ENCODE results near the gene IL23R. TPM values are rescaled to one million over a fixed set of nuclear protein-coding genes. Genes with fewer than 3 reads are reported as not detected.

The IL23R gene
- total RNA-seq, 3 donors from 2014 or later, result not detected

DNA sequence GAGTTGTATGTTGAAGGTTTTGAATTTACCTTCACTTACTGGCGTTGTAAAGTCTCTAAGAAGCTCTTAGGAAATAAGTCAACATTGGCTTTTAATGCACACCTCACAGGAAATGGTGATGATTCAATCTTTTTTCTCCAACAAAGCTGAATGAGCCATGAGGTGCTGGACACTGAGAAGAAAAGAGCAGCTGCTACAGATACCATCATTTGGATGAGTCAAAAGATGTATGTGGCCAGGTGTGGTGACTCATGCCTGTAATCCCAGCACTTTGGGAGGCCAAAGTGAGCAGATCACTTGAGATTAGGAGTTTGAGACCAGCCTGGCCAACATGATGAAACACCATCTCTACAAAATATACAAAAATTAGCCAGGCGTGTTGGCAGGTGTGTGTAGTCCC is 3.3 kb upstream of the IL23R start:
- TF ChIP-seq POLR2A (IDR thresholded peaks at IDR 0.05), result no peak
- H3K36me3 ChIP-seq, result no peaks in the 10 kb centered on the region

DNA sequence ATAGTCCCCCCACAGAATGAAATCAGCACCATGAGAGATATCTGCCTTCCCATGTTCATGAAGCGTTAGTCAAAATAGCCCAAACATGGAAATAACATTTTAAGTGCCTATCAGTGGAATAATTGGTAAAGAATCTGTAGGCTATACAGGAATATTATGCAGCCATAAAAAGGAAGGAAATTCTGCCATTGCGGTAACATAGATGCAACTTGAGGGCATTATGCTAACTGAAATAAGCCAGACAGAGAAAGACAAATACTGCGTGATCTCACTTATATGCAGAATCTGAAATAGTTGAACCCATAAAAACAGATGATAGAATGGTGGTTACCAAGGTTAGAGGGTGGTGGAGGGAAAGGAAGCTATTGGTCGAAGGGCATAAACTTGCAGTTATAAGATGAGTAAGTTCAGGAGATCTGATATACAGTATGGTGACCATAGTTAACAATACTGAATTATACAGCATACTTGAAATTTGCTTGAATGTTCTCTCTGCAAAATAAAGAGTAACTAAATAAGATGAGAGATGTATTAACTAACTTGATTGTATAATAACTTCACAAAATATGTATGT is 699 bp upstream of the IL23R start:
- intact Hi-C loops (cut with DNase I; ENCODE audit: low total_unique reads), result no loop called here

More for the DNA sequence above, 3.3 kb upstream of the IL23R start:
- no peaks in the 10 kb centered on the region for H3K4me1 ChIP-seq
- no peak overlapping the region for H3K4me3 ChIP-seq
- H3K27me3 ChIP-seq, result no peaks in the 10 kb centered on the region
- H3K9me3 ChIP-seq, result no peaks in the 10 kb centered on the region
- no peak for DNase-seq (ENCODE audit: low spot score in 2 of 2)
- intact Hi-C loops (cut with DNase I; ENCODE audit: low total_unique reads), result no loop called here
- no peak overlapping the region for H3K27ac ChIP-seq

DNA sequence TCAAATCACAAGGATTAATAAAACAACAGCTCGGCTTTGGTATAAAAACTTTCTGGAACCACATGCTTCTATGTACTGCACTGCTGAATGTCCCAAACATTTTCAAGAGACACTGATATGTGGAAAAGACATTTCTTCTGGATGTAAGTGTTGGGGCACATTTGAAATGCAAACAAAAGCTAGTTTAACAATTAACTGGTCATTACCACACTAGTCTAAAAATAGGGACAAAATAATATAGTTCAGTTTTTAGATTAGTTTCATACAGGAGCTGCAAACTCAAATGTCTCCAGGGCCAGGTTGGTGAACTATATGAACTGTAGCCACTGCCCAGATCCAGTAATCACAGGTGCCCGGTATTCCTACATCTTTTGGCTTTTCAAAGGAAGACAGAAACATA is 3.2 kb downstream of the IL23R start:
- H3K4me1 ChIP-seq, result no peaks in the 10 kb centered on the region
- no peak overlapping the region for H3K27ac ChIP-seq
- DNase-seq (ENCODE audit: low spot score in 2 of 2), result no peak
- no peak for TF ChIP-seq POLR2AphosphoS5 (IDR thresholded peaks at IDR 0.05)
- intact Hi-C loops (cut with DNase I; ENCODE audit: low total_unique reads), result no loop called here
- no peak overlapping the region for H3K4me3 ChIP-seq
- H3K27me3 ChIP-seq, result no peaks in the 10 kb centered on the region
- no peaks in the 10 kb centered on the region for H3K9me3 ChIP-seq
- H3K36me3 ChIP-seq, result no peaks in the 10 kb centered on the region

More for the DNA sequence above, 699 bp upstream of the IL23R start:
- Histone ChIP-seq H3K27me3 (no peaks in the 10 kb centered on the region), H3K4me3 (no peak overlapping the region), H3K27ac (no peak overlapping the region), H3K36me3 (no peaks in the 10 kb centered on the region), H3K4me1 (no peaks in the 10 kb centered on the region), H3K9me3 (no peaks in the 10 kb centered on the region)
- DNase-seq (ENCODE audit: low spot score in 2 of 2), result no peak
- no peak for TF ChIP-seq POLR2A (IDR thresholded peaks at IDR 0.05)
- TF ChIP-seq, protein P1, sequence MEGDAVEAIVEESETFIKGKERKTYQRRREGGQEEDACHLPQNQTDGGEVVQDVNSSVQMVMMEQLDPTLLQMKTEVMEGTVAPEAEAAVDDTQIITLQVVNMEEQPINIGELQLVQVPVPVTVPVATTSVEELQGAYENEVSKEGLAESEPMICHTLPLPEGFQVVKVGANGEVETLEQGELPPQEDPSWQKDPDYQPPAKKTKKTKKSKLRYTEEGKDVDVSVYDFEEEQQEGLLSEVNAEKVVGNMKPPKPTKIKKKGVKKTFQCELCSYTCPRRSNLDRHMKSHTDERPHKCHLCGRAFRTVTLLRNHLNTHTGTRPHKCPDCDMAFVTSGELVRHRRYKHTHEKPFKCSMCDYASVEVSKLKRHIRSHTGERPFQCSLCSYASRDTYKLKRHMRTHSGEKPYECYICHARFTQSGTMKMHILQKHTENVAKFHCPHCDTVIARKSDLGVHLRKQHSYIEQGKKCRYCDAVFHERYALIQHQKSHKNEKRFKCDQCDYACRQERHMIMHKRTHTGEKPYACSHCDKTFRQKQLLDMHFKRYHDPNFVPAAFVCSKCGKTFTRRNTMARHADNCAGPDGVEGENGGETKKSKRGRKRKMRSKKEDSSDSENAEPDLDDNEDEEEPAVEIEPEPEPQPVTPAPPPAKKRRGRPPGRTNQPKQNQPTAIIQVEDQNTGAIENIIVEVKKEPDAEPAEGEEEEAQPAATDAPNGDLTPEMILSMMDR (IDR thresholded peaks at IDR 0.05), result no peak
- no peak for TF ChIP-seq POLR2AphosphoS5 (IDR thresholded peaks at IDR 0.05)

GRCh38 chr1:67169932-67170331 is 3.7 kb downstream of the IL23R start:
- Histone ChIP-seq H3K9me3 (no peaks in the 10 kb centered on the region), H3K27ac (no peak overlapping the region), H3K27me3 (no peaks in the 10 kb centered on the region), H3K4me1 (no peaks in the 10 kb centered on the region), H3K4me3 (no peak overlapping the region), H3K36me3 (no peaks in the 10 kb centered on the region)
- no peak for DNase-seq (ENCODE audit: low spot score in 2 of 2)
- no peak for TF ChIP-seq POLR2A (IDR thresholded peaks at IDR 0.05)
- TF ChIP-seq POLR2AphosphoS5 (IDR thresholded peaks at IDR 0.05), result no peak
- TF ChIP-seq, protein P1 (IDR thresholded peaks at IDR 0.05), result no peak
- intact Hi-C loops (cut with DNase I; ENCODE audit: low total_unique reads), result no loop called here

GRCh38 chr1:67170751-67171573 is 4.7 kb downstream of the IL23R start:
- DNase-seq (ENCODE audit: low spot score in 2 of 2), result no peak
- Histone ChIP-seq H3K27me3 (no peaks in the 10 kb centered on the region), H3K9me3 (no peaks in the 10 kb centered on the region), H3K27ac (no peak overlapping the region), H3K36me3 (no peaks in the 10 kb centered on the region), H3K4me1 (no peaks in the 10 kb centered on the region), H3K4me3 (no peak overlapping the region)
- TF ChIP-seq POLR2A (IDR thresholded peaks at IDR 0.05), result no peak
- TF ChIP-seq POLR2AphosphoS5 (IDR thresholded peaks at IDR 0.05), result no peak
- intact Hi-C loops (cut with DNase I; ENCODE audit: low total_unique reads), result no loop called here

DNA sequence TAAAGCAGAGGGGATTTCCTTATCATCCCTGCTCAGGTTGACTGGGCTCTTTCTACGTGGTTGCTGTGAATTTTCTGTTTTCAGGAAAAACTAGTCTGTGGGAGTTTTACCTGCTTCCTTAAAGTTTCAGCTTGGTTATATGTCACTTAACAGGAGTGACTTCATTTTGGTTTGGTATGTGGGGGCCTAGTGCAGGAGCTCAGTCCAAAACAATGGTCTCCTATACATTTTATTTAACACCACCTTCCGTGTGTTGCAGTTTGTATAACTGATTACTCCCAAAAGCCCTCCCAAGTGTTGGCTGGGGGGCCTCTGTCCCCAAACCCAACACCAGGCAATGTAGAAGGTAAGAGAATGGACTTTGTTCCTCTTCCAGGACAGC is 5.3 kb downstream of the IL23R start:
- no peak overlapping the region for H3K4me3 ChIP-seq
- intact Hi-C loops (cut with DNase I; ENCODE audit: low total_unique reads), result no loop called here
- TF ChIP-seq POLR2A (IDR thresholded peaks at IDR 0.05) (no peak), POLR2AphosphoS5 (IDR thresholded peaks at IDR 0.05) (no peak)
- TF ChIP-seq, protein P1 (IDR thresholded peaks at IDR 0.05), result no peak
- no peak for DNase-seq (ENCODE audit: low spot score in 2 of 2)
- H3K9me3 ChIP-seq, result no peaks in the 10 kb centered on the region
- H3K4me1 ChIP-seq, result no peaks in the 10 kb centered on the region
- no peaks in the 10 kb centered on the region for H3K27me3 ChIP-seq
- H3K27ac ChIP-seq, result no peak overlapping the region
- H3K36me3 ChIP-seq, result no peaks in the 10 kb centered on the region

Data from breast epithelium (tissue), 4 donors.